ENCODE results near the gene NELFE.
"Not testable (repeated sequence)": the region's sequence is repeated elsewhere in the genome, so short reads cannot be mapped to it uniquely, and the experiment has no call there.

NELFE gene

GRCh38 chr6:31958741-31959739 lies at the start of gene NELFE, which contains the start of gene SKIC2:
Gene NELFE, minus strand, starts transcription at chr6:31958971. Its CDS starts 525 bp downstream, at chr6:31958446.
Gene SKIC2, plus strand, starts transcription at chr6:31959175. Its CDS starts 18 bp downstream, at chr6:31959193.
- DNase-seq: peak; percentile 98

DNA sequence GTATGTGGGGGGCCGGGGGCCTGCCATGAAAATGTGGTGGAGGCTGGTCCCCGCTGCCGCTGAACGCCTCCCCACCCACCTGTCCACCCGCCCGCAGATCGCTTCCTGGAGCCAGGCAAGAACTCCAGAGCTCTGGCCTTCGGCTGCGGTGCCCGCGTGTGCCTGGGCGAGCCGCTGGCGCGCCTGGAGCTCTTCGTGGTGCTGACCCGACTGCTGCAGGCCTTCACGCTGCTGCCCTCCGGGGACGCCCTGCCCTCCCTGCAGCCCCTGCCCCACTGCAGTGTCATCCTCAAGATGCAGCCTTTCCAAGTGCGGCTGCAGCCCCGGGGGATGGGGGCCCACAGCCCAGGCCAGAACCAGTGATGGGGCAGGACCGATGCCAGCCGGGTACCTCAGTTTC lies 49.3 kb upstream of the NELFE start:
- DNase-seq: not testable (repeated sequence)

GRCh38 chr6:32007086-32007485 lies 48.3 kb upstream of the NELFE start:
- DNase-seq: not testable (repeated sequence)

DNA sequence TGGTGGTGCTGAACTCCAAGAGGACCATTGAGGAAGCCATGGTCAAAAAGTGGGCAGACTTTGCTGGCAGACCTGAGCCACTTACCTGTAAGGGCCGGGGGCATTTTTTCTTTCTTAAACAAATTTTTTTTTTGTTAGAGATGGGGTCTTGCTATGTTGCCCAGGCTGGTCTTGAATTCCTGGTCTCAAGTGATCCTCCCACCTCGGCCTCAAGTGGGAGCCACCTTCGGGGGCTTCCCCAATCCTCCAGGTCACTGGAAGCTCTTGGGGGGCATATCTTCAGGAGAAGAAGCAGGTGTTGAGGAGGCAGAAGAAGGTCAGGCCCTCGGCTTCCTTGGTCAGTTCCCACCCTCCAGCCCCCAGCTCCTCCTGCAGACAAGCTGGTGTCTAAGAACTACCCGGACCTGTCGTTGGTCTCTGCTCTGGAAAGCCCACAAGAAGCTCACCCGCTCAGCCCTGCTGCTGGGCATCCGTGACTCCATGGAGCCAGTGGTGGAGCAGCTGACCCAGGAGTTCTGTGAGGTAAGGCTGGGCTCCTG lies 47.3 kb upstream of the NELFE start:
- not testable (repeated sequence) for DNase-seq

DNA sequence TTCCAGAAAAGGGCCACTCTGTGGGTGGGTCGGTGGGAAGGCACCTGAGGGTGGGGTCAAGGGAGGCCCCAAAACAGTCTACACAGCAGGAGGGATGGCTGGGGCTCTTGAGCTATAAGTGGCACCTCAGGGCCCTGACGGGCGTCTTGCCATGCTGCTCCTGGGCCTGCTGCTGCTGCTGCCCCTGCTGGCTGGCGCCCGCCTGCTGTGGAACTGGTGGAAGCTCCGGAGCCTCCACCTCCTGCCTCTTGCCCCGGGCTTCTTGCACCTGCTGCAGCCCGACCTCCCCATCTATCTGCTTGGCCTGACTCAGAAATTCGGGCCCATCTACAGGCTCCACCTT lies 46.7 kb upstream of the NELFE start:
- DNase-seq: not testable (repeated sequence)

- DNase-seq: not testable (repeated sequence)
Measured at GRCh38 chr6:32004864-32005537, 46.2 kb upstream of the NELFE start.

GRCh38 chr6:32004393-32004792 lies 45.6 kb upstream of the NELFE start:
- DNase-seq: not testable (repeated sequence)

DNA sequence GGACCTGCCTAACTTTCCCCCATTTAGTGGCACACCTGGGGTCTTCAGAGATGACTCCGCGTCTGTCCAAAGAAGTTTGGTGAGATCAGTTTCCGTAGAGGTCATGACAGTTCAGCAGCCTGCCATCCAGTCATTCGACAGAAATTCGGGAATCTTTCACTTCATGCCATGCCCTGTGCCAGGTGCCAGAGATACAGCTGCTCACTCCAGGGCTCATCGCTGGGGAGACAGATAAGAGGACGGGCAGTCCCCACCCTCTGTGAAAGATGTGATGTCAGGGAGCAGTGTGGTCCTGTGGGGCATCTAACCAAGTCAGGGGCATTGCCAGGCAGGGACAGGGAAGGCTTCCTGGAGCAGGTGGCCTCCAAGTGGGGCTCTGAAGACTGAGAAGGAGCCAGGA lies 44.5 kb upstream of the NELFE start:
- not testable (repeated sequence) for DNase-seq

DNA sequence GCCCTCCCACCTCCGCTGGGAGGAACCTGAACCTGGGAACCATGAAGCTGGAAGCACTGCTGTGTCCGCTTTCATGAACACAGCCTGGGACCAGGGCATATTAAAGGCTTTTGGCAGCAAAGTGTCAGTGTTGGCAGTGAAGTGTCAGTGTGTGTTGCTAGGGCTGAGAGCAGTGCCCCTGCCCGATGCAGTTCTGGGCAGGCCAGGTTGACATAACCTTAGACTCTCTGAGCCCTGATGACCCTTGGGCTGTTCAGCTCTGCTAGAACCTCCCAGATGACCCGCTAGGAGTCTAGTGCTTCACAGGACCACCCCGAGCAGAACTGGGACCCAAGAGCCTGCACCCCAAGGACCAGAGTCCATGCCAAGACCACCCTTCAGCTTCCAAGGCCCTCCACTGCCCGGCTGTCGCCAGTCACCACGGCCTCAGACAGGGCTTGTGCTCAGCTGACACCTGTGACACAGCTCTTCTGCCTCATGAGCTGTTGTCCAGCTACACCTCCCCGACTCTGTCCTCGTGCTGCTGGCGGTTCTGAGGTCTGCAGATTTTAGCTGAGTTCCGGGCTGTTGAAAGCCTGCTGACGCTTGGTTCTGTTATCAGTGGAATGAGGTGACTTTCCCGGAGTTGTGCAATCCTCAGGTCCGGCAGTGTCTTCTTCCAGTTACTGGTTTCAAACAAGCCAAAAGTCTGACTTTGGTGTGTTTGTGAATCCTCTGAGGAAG lies 43.9 kb upstream of the NELFE start:
- not testable (repeated sequence) for DNase-seq

DNA sequence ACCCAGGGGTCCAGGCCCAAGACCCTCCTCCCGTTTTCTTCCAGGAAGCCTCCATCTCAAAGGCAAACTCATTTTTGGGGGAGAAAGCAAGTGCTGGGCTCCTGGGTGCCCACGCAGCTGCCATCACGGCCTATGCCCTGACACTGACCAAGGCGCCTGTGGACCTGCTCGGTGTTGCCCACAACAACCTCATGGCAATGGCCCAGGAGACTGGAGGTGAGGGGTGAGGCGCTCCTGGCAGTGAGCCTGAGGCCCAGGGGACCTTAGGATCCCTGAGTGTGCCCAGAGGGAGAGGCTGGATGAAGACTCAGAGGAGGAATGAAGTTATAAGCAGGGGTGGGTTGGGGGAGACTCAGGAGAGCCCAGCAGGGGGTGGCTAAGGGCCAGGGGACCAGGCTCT lies 37.6 kb upstream of the NELFE start:
- not testable (repeated sequence) for DNase-seq

GRCh38 chr6:31994421-31994820 lies 35.6 kb upstream of the NELFE start:
- not testable (repeated sequence) for DNase-seq

- not testable (repeated sequence) for DNase-seq
Measured at GRCh38 chr6:31989363-31989762, 30.6 kb upstream of the NELFE start.

DNA sequence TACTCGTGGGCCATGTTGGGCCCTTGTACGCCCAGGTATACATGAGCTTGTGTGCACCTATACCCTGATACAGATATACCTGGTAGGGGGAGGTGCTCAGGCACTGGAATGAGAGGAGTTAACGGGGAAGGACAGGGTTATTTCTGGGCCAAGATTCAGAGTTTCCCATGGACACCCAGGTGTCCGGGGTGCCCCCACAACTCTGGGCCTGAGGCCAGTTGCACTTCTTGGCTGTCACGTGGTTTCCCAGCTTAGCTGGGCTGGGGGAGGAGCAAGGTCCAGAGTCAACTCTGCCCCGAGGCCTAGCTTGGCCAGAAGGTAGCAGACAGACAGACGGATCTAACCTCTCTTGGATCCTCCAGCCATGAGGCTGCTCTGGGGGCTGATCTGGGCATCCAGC lies 23.0 kb upstream of the NELFE start, which contains the start of gene C4A:
Gene C4A, plus strand, starts transcription at position 314 of the 400 bp plus-strand sequence. Its CDS starts 51 bp downstream, at position 365.
- not testable (repeated sequence) for DNase-seq

DNA sequence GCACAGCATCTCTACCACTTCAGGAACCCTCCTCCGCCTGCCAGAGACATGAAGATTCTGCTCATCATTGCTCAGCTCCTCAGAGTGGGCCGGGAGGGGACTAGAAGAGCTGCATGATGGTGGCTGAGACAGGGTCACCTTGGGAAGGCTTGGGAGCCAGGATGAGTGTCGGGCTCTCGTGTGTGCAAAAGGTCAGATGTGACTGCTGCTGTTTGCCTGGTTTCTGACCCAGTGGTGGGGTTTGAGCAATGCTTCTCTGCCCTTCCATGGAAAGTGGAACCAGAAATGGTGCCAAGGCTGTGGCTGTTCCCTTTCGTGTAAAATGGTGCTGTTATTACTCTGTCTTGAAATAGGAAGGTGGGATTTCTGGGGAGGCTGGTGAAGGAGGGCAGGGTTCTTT lies 22.2 kb upstream of the NELFE start:
- DNase-seq: not testable (repeated sequence)

DNA sequence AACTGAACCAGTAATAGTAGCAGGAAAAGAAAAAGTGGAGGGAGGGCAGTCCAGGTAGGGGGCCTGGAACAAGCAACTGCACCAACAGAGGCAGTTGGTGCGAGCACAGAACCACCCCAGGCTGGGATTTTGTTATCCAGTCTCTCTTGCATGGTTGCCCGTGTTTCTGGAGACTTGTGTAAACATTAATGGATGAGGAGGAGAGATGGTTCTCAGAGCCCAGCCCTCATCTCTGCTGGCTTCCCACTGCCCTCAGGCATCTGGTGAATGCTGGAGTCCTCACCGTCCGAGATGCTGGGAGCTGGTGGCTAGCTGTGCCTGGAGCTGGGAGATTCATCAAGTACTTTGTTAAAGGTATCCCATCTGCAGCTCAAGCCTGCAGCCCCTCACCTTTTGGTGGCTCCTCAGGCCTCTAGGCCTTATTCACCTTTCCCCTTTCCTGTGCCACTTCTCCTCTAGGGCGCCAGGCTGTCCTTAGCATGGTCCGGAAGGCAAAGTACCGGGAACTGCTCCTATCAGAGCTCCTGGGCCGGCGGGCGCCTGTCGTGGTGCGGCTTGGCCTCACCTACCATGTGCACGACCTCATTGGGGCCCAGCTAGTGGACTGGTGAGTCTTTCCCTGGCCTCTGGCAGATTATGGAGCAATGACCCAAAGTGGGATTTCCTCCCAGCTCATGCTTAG lies 21.6 kb upstream of the NELFE start:
- DNase-seq: not testable (repeated sequence)

DNA sequence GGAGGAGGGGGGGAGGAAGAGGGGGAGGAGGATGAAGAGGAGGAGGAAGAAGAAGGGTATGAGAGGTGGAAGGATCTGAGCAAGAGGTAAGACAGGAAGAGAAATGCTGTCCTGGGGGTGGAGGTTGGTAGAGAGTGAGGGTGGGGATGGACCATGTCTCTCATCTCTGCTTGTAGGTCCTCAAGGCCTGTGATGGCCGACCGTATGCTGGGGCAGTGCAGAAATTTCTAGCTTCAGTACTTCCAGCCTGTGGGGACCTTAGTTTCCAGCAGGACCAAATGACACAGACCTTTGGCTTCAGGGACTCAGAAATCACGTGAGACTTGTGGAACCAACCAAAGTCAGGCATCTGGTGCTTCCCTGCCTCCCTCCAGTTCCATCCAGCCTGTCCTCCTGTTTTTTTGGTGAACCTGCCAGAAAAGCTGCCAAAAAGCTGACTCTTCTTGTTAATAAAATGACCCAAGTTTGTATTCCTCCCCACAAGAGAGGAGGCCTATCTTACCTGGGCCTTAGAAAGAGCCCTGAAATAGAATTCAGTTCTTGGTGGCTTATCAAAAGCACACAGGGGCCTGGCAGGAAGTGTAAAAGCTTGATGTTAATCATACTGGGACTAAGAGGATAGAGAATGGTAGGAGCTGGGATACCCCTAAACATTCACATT lies 20.6 kb upstream of the NELFE start:
- no peak for DNase-seq

GRCh38 chr6:31978831-31979230 lies 20.1 kb upstream of the NELFE start:
- DNase-seq: no peak

GRCh38 chr6:31977816-31978431 lies 19.2 kb upstream of the NELFE start:
- no peak for DNase-seq

- DNase-seq: not testable (repeated sequence)
Measured at GRCh38 chr6:31976065-31976464, 17.3 kb upstream of the NELFE start.

DNA sequence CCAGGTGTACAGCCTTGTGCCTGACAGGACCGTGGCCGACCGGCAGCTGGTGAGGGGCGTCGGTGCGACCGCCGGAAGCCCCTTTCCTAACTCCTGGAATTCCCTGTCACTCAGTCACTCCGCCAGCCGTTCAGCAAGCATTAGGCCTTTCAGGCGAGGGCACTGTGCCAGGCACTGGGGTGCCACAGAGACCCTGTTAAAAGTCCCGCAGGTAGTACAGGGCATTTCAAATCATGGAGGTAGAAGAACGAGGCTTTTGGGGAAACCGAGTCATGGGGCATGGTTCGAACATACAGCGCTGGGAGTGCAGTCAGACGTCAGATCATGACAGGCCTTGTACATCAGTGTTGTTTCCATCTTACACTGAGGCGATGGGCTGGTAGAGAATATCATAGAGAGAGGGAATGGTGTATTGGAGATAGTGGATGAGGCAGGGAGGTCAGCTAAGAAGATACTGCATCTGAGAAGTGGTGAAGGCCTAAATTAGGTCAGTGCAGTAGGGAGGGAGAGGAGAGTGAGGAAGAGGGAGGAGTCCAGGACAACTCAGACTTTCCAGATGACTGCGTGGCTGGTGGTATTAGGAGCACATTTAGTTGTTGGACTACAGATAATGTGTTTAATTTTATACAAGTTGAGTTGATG lies 14.1 kb upstream of the NELFE start:
- peak; percentile 11 for DNase-seq
